ENCODE data around the gene ZNF500. TPM values are rescaled to one million over a fixed set of nuclear protein-coding genes. Genes with fewer than 3 reads are reported as not detected.

The ZNF500 gene
- total RNA-seq, 4 donors from 2014 or later, result 4.5 to 9.7 (median 8.4) TPM

- peaks cover 0 to 28% (median 3%) of the 10 kb centered on the region in 3 donors for H3K4me1 ChIP-seq
- WGBS, 2 donors, result 65% methylated on average over 5 of the region's 9 CpGs; no CpG with 5 or more reads in 1 of the 2 donors
- no peak overlapping the region for H3K27ac ChIP-seq
- H3K4me3 ChIP-seq, result no peak overlapping the region
- H3K9me3 ChIP-seq, result no peaks in the 10 kb centered on the region
- H3K27me3 ChIP-seq, result no peaks in the 10 kb centered on the region
- no peak for TF ChIP-seq CTCF (IDR thresholded peaks at IDR 0.05)
- TF ChIP-seq POLR2A (IDR thresholded peaks at IDR 0.05), result no peak
- H3K36me3 ChIP-seq, result peaks cover 7 to 99% (median 40%) of the 10 kb centered on the region in 3 donors
- DNase-seq, result no peak
- intact Hi-C loops (cut with DNase I), result no loop called here
These were observed 44.8 kb upstream of the ZNF500 start for GRCh38 chr16:4811773-4812172.

- no peak for DNase-seq
- H3K36me3 ChIP-seq, result peaks cover 7 to 99% (median 40%) of the 10 kb centered on the region in 3 donors
- peak overlapping the region in 1 of 4 donors; percentile 42 for H3K27ac ChIP-seq
- H3K9me3 ChIP-seq, result no peaks in the 10 kb centered on the region
- WGBS, 2 donors, result 94 to 100% methylated on average over 1 to 2 of the region's 3 CpGs
- H3K27me3 ChIP-seq, result no peaks in the 10 kb centered on the region
- intact Hi-C loops (cut with DNase I), result no loop called here
- H3K4me1 ChIP-seq, result peaks cover 0 to 28% (median 3%) of the 10 kb centered on the region in 3 donors
- TF ChIP-seq CTCF (IDR thresholded peaks at IDR 0.05) (no peak), POLR2A (IDR thresholded peaks at IDR 0.05) (no peak)
- no peak overlapping the region for H3K4me3 ChIP-seq
These were observed 44.3 kb upstream of the ZNF500 start for GRCh38 chr16:4811242-4811641.

GRCh38 chr16:4806280-4806679, 39.3 kb upstream of the ZNF500 start:
- WGBS, 2 donors, result 85 to 97% methylated on average over 6 of the region's 6 CpGs
- no peak for TF ChIP-seq POLR2A (IDR thresholded peaks at IDR 0.05)
- TF ChIP-seq CTCF (IDR thresholded peaks at IDR 0.05), result no peak
- H3K9me3 ChIP-seq, result no peaks in the 10 kb centered on the region
- peaks cover 7 to 29% (median 8%) of the 10 kb centered on the region in 3 donors for H3K4me1 ChIP-seq
- intact Hi-C loops (cut with DNase I), result no loop called here
- H3K36me3 ChIP-seq, result peaks cover 0 to 71% (median 19%) of the 10 kb centered on the region in 3 donors
- no peaks in the 10 kb centered on the region for H3K27me3 ChIP-seq
- H3K27ac ChIP-seq, result no peak overlapping the region
- no peak overlapping the region for H3K4me3 ChIP-seq
- DNase-seq, result no peak

GRCh38 chr16:4805231-4805630, 38.3 kb upstream of the ZNF500 start:
- H3K27me3 ChIP-seq, result no peaks in the 10 kb centered on the region
- peaks cover 0 to 61% (median 16%) of the 10 kb centered on the region in 3 donors for H3K36me3 ChIP-seq
- no peak overlapping the region for H3K27ac ChIP-seq
- 84 to 89% methylated on average over 11 of the region's 11 CpGs for WGBS, 2 donors
- no peak for TF ChIP-seq CTCF (IDR thresholded peaks at IDR 0.05)
- TF ChIP-seq POLR2A (IDR thresholded peaks at IDR 0.05), result no peak
- intact Hi-C loops (cut with DNase I), result no loop called here
- H3K9me3 ChIP-seq, result no peaks in the 10 kb centered on the region
- no peak overlapping the region for H3K4me3 ChIP-seq
- peaks cover 17 to 30% (median 19%) of the 10 kb centered on the region in 3 donors for H3K4me1 ChIP-seq
- no peak for DNase-seq

- Histone ChIP-seq H3K36me3 (peaks cover 0 to 57% (median 20%) of the 10 kb centered on the region in 3 donors), H3K27me3 (no peaks in the 10 kb centered on the region), H3K27ac (peak overlapping the region in 1 of 4 donors; percentile 4), H3K4me3 (no peak overlapping the region), H3K9me3 (no peaks in the 10 kb centered on the region), H3K4me1 (peaks cover 20 to 34% (median 23%) of the 10 kb centered on the region in 3 donors)
- WGBS, 2 donors, result 58 to 87% methylated on average over 8 to 9 of the region's 26 CpGs
- TF ChIP-seq CTCF (IDR thresholded peaks at IDR 0.05) (no peak), POLR2A (IDR thresholded peaks at IDR 0.05) (no peak)
- intact Hi-C loops (cut with DNase I), result no loop called here
- DNase-seq, result no peak
These were observed 37.2 kb upstream of the ZNF500 start for GRCh38 chr16:4803898-4804762.
